Activated CD4-positive, alpha-beta T cell treated with anti-CD3 and anti-CD28 coated beads for 48 hours (primary cell): Measurements from ENCODE around the gene ASTE1.
"Not testable (repeated sequence)": the region's sequence is repeated elsewhere in the genome, so short reads cannot be mapped to it uniquely, and the experiment has no call there.

Source experiments
- DNase-seq: peaks from one replicate; pipeline ENCODE4 v3.0.0-alpha.2; 2020

ASTE1 gene

GRCh38 chr3:131008326-131008725 is 18.3 kb downstream of the ASTE1 start:
- DNase-seq: no peak

GRCh38 chr3:131007782-131008181 is 18.8 kb downstream of the ASTE1 start:
- DNase-seq: no peak

GRCh38 chr3:131007256-131007655 is 19.4 kb downstream of the ASTE1 start:
- DNase-seq: no peak

- DNase-seq: no peak
Observed at GRCh38 chr3:131004603-131005002, 22.0 kb downstream of the ASTE1 start.

- no peak for DNase-seq
Observed at GRCh38 chr3:131001071-131001470, 25.6 kb downstream of the ASTE1 start.

- DNase-seq: no peak
Observed at GRCh38 chr3:130997289-130997688, 29.3 kb downstream of the ASTE1 start.

- no peak for DNase-seq
Observed at GRCh38 chr3:130992344-130992743, 34.3 kb downstream of the ASTE1 start.

- peak; percentile 11 for DNase-seq
Observed at GRCh38 chr3:130991126-130991525, 35.5 kb downstream of the ASTE1 start.

GRCh38 chr3:130990282-130990681 is 36.3 kb downstream of the ASTE1 start:
- DNase-seq: no peak

GRCh38 chr3:130981469-130981868 is 45.2 kb downstream of the ASTE1 start:
- no peak for DNase-seq

GRCh38 chr3:130979117-130979516 is 47.5 kb downstream of the ASTE1 start:
- no peak for DNase-seq

- no peak for DNase-seq
Observed at GRCh38 chr3:130976706-130977105, 49.9 kb downstream of the ASTE1 start.

GRCh38 chr3:130975251-130975650 is 51.4 kb downstream of the ASTE1 start:
- no peak for DNase-seq

- DNase-seq: no peak
Observed at GRCh38 chr3:130974201-130974600, 52.4 kb downstream of the ASTE1 start.

GRCh38 chr3:130973406-130973805 is 53.2 kb downstream of the ASTE1 start:
- DNase-seq: no peak

- DNase-seq: not testable (repeated sequence)
Observed at GRCh38 chr3:130972592-130972991, 54.0 kb downstream of the ASTE1 start.

- DNase-seq: no peak
Observed at GRCh38 chr3:130971208-130971607, 55.4 kb downstream of the ASTE1 start.

GRCh38 chr3:130969621-130970020 is 57.0 kb downstream of the ASTE1 start:
- no peak for DNase-seq

GRCh38 chr3:130968221-130968620 is 58.4 kb downstream of the ASTE1 start:
- no peak for DNase-seq

- DNase-seq: no peak
Observed at GRCh38 chr3:130967281-130967680, 59.3 kb downstream of the ASTE1 start.

GRCh38 chr3:130963878-130964277 is 62.7 kb downstream of the ASTE1 start:
- DNase-seq: no peak
